WTC11 (cell line): ENCODE measurements around the gene OR8S1.

ENCODE experiments used
- FOXK1 ChIP-seq: sonication (generic); formaldehyde crosslinking; IDR thresholded peaks from 2 replicates; pipeline ENCODE4 v1.8.0; 2022; ENCODE audit warnings: mild to moderate bottlenecking, moderate library complexity, missing genetic modification reagents
- FOXP1 ChIP-seq: sonication (generic); formaldehyde crosslinking; IDR thresholded peaks from 2 replicates; pipeline ENCODE4 v1.8.0; 2022; ENCODE audit warnings: missing genetic modification reagents, mild to moderate bottlenecking, moderate library complexity, borderline replicate concordance
- JAZF1 ChIP-seq: fragments of 250-450 bp; sonication (Bioruptor Pico); IDR thresholded peaks from 2 replicates; pipeline ENCODE4 v1.9.0; 2021; ENCODE audit warnings: moderate library complexity, mild to moderate bottlenecking, inconsistent platforms
- JUN ChIP-seq: sonication (generic); formaldehyde crosslinking; IDR thresholded peaks from 2 replicates; pipeline ENCODE4 v1.8.0; 2023; ENCODE audit warnings: mild to moderate bottlenecking, missing genetic modification reagents
- TCF7 ChIP-seq: sonication (generic); formaldehyde crosslinking; IDR thresholded peaks from 2 replicates; pipeline ENCODE4 v1.8.0; 2022; ENCODE audit warnings: mild to moderate bottlenecking, low read depth, missing genetic modification reagents, moderate library complexity
- TF ChIP-seq, protein P1 (sequence below): fragments of 200-600 bp; IDR thresholded peaks from 2 replicates; pipeline ENCODE4 v1.8.0; 2022; ENCODE audit warnings: antibody characterized with exemption
- TF ChIP-seq, protein P2 (sequence below): sonication (generic); formaldehyde crosslinking; IDR thresholded peaks from 2 replicates; pipeline ENCODE4 v1.8.0; 2022; ENCODE audit warnings: mild to moderate bottlenecking, missing genetic modification reagents

GRCh38 chr12:48489012-48489411, 36.4 kb upstream of the OR8S1 start:
- TF ChIP-seq, protein P1, sequence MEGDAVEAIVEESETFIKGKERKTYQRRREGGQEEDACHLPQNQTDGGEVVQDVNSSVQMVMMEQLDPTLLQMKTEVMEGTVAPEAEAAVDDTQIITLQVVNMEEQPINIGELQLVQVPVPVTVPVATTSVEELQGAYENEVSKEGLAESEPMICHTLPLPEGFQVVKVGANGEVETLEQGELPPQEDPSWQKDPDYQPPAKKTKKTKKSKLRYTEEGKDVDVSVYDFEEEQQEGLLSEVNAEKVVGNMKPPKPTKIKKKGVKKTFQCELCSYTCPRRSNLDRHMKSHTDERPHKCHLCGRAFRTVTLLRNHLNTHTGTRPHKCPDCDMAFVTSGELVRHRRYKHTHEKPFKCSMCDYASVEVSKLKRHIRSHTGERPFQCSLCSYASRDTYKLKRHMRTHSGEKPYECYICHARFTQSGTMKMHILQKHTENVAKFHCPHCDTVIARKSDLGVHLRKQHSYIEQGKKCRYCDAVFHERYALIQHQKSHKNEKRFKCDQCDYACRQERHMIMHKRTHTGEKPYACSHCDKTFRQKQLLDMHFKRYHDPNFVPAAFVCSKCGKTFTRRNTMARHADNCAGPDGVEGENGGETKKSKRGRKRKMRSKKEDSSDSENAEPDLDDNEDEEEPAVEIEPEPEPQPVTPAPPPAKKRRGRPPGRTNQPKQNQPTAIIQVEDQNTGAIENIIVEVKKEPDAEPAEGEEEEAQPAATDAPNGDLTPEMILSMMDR, result no peak
- TF ChIP-seq FOXP1 (CRISPR knock-in tag) (no peak), TCF7 (CRISPR knock-in tag) (no peak), JAZF1 (CRISPR knock-in tag) (no peak), FOXK1 (no peak), JUN (CRISPR knock-in tag) (no peak)
- TF ChIP-seq, protein P2, sequence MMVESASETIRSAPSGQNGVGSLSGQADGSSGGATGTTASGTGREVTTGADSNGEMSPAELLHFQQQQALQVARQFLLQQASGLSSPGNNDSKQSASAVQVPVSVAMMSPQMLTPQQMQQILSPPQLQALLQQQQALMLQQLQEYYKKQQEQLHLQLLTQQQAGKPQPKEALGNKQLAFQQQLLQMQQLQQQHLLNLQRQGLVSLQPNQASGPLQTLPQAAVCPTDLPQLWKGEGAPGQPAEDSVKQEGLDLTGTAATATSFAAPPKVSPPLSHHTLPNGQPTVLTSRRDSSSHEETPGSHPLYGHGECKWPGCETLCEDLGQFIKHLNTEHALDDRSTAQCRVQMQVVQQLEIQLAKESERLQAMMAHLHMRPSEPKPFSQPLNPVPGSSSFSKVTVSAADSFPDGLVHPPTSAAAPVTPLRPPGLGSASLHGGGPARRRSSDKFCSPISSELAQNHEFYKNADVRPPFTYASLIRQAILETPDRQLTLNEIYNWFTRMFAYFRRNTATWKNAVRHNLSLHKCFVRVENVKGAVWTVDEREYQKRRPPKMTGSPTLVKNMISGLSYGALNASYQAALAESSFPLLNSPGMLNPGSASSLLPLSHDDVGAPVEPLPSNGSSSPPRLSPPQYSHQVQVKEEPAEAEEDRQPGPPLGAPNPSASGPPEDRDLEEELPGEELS, result no peak
